GM18909 (cell line): ENCODE data around the gene EAPP.
"Not testable (repeated sequence)": the region's sequence is repeated elsewhere in the genome, so short reads cannot be mapped to it uniquely, and the experiment has no call there.

Source experiments
- ATAC-seq: cut with Tn5 transposase; IDR thresholded peaks from one replicate; pipeline ENCODE4 v1.9.1; 2021; ENCODE audit warnings: mild to moderate bottlenecking; ENCODE audit not compliant: unreplicated experiment, poor library complexity

EAPP gene, protein sequence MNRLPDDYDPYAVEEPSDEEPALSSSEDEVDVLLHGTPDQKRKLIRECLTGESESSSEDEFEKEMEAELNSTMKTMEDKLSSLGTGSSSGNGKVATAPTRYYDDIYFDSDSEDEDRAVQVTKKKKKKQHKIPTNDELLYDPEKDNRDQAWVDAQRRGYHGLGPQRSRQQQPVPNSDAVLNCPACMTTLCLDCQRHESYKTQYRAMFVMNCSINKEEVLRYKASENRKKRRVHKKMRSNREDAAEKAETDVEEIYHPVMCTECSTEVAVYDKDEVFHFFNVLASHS

DNA sequence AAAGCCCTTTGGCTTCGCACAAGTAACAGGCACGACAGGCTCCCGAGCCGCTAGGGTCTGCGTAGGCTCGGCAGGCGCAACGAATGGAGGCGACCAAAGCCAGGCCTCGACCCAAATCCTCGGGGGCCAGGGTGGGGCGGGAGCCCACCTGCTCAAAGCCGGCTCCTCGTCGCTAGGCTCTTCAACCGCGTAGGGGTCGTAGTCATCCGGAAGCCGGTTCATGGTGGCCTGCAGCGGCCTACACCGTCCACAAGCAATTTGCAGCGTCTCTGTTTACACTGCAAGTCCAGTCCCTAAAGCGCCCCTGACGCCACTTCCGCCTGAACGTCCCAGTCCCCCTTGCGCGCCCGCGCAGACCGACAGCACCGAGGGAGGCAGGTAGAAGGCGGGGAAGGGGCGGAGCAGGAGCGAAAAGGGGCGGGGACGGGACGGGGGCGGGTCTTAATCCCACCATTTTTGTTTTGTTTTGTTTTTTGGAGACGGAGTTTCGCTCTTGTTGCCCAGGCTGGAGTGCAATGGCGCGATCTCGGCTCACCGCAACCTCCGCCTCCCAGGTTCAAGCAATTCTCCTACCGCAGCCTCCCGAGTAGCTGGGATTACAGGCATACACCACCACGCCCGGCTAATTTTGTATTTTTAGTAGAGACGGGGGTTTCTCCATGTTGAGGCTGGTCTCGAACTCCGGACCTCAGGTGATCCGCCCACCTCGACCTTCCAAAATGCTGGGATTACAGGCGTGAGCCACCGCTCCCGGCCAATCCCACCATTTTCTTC is at the start of gene EAPP:
Gene EAPP, minus strand, starts transcription at position 295 of the 774 bp plus-strand sequence. Its CDS starts 73 bp downstream, at position 222.
- peak; percentile 100 for ATAC-seq

DNA sequence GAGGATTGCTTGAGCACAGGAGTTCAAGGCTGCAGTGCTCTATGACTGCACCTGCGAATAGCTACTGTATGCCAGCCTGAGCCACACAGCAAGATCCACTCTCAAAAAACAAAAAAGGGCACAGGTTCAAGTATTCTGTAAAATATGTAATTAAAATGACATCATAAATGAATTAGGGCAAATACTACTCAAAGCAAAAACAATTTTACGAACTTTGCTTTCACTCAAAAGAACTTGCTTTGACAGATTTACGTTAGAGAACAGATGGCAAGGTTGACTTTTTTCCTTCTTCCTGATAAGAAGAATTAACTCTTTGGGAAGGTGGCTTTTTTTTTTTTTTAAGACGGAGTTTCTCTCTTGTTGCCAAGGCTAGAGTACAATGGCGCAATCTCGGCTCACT is 44.0 kb upstream of the EAPP start:
- no peak for ATAC-seq

DNA sequence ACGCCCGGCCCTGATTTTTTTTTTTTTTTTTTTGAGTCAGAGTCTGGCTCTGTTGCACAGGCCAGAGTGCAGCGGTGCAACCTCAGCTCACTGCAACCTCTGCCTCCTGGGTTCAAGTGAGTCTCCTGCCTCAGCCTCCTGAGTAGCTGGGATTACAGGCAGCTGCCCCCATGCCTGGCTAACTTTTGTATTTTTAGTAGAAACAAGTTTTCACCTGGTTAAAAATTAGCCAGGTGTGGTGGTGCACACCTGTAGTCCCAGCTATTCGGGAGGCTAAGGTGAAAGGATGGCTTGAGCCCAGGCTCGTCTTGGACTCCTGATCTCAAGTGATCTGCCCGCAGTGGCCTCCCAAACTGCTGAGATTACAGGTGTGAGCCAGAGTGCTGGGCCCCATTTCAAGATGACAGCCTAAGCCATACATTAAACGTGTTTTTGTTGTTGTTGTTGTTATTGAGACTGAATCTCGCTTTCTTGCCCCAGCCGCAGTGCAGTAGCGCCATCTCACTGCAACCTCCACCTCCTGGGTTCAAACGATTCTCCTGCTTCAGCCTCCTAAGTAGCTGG is 42.7 kb upstream of the EAPP start:
- ATAC-seq: no peak

DNA sequence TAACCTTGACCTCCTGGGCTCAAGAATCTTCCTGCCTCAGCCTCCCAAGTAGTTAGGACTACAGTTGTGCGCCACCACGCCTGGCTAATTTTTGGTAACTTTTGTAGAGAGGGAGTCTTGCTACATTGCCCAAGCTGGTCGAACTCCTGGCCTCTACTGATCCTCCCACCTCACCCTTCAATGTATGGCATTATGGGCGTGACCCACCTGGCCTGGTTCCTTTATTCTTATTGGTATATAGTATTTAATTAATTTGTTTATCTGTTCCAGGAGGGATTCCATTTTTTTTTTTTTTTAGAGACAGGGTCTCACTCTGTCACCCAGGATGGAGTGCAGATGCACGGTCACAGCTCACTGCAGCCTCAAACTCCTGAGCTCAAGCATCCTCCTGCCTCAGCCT is 40.9 kb upstream of the EAPP start:
- no peak for ATAC-seq

DNA sequence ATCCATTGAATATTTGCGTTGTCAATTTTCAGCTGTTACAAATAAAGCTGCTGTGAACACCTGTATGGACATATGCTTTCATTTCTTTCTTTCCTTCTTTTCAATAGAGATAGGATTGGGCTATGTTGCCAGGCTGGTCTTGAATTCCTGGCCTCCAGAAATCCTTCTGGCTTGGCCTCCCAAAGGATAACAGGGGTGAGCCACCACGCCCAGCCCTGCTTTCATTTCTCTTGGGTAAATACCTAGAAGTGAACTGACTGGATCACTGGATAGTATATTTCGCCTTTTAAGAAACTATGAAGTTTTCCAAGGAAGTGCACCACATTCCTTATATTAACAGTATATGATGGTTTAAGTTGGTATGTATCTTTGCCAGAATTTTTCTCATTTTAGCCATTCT is 32.3 kb upstream of the EAPP start:
- ATAC-seq: no peak

DNA sequence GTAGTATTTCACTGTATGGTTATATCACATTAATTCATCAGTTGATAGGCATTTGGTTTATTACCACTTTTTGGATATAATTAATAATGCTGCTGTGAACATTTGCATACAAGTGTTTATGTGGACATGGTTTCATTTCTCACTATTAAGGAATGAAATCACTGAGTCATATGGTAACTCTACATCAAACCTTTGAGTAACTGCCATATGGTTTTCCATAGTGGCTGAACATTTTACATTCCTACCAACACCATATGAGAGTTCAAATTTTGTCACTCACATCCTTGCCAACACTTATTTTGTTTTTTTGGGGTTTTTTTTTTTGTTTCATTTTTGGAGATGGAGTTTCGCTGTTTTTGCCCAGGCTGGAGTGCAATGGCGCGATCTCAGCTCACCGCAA is 30.2 kb upstream of the EAPP start:
- no peak for ATAC-seq

DNA sequence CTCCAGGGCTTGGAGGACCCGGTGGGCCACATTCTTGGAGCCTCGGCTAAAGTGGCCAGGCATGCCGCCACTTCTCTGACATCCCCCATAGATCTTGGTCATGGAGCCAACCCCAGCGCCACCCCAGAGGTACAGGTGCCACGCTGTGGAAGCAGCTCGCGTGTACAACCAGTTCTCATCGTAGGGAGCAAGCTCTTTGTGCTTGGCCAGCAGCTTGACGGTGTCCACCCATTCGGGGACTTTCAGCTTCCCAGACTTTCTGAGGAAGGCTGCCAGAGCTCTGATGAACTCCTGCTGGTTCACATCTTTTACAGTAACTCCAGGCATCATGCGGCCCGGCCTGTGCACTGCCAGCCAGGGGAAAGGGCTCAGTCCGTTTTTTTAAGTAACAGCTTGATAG is 29.3 kb upstream of the EAPP start:
- ATAC-seq: no peak

DNA sequence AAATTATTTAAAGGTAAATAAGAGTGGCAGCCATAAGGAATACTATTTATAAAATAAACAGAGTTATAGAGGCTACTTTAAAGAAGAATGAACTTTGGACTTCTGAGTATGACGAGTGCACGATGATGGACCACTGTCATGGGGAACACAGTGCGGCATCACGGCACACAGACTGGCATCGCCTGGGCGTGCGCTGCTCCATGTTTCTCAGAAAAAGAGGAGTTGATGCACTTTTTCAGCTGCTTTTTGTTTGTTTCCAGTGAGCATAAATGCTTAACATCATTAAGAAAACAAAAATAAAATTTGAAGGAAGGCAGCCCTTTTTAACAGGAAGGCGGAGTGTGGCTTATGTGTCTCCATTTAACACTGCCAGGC is 23.3 kb upstream of the EAPP start:
- no peak for ATAC-seq

DNA sequence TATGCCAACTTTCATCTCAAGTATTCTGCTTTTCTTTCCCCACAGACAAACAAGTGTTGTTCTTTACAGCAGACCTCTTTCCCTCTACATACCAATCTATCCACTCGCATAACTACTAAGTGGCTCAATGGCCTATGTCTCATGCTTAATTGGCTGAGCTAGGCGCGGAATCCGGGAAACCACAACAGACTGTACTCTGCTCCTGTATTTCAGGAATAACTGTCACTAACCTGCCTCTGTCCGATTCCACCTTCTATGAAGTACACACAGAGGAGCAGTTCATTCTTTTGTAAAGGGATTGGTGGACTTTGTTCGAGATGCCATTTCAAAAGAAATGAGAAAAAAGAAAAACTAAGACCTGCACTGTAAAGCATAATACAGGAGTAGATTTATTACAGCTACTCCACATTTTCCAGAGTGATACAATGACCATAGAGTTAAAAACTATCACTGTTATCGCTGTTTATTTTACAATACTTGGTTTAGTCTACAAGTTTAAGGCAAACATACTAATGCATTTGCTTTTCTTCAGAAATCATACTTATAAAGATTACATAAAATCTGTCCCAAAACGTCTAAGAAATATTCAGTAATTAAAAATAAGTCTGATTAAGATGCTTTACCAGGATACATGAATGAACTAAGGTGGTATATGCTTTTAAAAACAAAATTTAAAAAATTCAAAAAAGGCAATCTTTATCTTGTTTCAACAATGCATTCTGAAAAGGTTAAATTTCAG is 22.7 kb upstream of the EAPP start:
- ATAC-seq: not testable (repeated sequence)

DNA sequence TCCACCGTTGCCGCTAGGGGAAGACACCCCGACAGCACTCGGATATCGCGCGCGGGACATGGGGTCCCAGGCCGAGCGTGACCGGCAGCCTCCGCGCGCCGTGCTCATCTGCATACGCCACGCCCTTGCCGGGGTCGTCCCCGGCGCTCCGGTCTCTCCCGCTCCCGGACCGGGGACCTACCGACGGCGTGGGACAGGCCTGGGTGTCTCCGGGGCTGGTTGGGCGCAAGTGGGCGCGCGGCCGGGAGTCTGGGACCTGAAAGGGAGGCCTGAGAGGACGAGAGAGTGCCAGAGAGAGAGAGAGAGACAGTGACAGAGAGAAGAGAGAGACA is 17.0 kb upstream of the EAPP start:
- ATAC-seq: peak; percentile 63

DNA sequence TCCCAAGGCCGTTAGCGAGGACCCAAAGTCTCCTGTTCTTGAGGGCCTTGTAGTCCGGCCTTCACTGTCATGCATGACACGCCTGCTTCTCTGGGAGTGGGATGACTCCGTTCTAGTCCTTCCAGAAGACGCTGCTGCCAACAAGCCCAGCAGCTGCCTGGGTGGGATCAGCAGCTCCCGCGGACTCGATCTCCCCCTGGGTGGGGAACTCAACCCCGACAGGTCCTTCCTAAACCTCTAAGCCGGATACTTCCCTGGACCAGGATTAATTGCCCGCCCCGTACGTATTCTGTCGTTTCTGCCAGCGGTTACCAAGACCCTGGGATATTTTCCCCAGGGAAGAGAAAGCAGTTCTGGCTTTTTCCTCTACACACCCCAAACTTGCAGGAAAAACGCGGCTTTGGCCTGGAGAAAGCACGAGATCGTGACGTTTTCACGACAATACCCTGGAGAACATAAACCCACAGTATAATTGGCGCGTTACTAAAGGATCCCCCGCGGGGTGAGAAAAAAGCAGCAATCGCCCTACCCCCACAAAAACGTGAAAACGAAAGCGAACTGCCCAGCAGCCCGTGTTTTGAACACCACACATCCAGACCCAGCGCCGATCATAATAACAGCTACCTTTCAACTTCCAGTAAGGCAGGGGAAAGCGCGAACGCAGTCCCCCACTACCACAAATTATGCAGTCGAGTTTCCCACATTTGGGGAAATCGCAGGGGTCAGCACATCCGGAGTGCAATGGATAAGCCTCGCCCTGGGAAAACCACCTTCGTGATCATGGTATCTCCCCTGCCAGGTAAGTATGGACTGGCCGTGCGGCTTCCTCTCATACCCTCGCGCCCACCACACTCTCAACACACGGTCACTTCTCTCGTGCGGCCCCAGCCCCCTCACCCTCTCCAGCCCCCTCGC is 16.3 kb upstream of the EAPP start:
- peak; percentile 75 for ATAC-seq

DNA sequence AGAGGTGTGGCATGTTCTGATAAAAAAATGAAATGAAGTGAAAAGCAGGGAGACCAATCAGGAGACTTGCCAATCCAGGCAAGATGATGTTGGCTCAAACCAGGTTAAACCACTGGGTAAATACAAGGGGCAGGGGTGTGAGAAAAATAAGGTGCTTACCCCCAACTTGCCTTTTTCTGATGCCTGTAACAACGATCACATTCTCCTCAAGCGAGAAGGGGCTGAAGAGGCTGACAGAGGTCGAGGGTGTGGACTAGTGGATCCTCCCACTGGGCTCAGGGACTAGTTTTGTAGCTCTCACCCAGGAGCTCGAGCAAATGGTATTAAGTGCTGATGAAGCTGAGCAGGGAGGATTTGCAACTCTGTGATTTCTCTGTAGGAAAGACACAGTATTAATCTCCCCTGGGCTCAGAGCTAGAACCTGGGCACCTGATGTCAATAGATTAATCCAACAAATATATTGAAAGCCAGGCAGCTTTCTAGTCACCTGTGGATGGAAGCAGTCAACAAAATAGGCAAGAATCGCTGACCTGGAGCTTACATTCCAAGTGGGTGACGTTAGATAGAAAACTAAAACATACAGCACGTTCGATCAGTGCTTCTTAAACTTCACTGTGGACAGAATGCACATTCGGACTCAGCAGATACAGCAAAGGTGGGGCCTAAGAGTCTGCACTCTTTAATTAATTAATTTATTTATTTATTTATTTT is 15.2 kb upstream of the EAPP start:
- ATAC-seq: no peak

DNA sequence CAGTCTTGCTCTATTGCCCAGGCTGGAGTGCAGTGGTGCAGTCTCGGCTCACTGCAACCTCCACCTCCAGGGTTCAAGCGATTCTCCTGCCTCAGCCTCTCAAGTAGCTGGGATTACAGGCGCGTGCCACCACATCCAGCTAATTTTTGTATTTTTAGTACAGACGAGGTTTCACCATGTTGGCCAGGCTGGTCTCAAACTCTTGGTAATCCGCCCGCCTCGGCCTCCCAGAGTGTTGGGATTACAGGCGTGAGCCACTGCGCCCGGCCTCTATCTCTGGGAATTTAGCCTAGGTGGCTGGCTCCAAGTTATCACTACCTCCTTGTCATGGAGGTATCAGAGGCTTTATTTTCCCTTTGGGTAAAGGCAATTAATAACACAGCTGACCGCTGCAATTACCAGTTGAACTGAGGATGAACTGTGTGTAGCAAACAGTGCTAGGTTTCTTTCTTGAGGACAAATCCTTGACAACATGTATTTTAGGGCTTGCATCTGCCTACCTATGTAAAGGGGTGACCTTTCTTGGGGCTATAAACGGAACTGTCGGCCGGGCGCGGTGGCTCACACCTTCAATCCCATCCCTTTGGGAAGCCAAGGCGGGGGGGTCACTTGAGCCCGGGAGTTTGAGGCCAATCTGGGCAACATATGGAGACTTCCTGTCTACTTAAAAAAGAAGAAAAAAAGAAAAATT is 9.9 kb upstream of the EAPP start:
- not testable (repeated sequence) for ATAC-seq

DNA sequence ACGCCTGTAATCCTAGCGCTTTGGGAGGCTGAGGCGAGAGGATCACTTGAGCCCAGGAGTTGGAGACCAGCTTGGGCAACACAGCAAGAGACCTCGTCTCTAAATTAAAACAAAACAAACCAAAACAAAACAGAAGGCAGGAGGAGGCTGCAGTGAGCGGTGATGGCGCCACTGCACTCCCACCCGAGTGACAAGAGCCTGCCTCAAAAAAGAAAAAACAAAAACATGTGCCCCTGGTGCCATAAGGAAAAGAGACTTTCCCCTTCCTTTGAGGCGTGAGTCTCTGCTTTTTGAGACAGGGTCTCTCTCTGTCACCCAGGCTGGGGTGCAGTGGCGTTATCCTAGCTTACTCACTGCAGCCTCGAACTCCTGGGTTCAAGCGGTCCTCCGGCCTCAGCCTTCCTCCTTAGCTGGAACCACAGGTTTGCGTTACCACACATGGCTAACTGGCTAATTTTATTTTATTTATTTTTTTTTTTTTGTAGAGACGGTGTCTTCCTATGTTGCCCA is 9.0 kb upstream of the EAPP start:
- no peak for ATAC-seq

DNA sequence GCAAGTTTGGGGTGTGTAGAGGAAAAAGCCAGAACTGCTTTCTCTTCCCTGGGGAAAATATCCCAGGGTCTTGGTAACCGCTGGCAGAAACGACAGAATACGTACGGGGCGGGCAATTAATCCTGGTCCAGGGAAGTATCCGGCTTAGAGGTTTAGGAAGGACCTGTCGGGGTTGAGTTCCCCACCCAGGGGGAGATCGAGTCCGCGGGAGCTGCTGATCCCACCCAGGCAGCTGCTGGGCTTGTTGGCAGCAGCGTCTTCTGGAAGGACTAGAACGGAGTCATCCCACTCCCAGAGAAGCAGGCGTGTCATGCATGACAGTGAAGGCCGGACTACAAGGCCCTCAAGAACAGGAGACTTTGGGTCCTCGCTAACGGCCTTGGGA is 7.6 kb upstream of the EAPP start:
- ATAC-seq: peak; percentile 46

DNA sequence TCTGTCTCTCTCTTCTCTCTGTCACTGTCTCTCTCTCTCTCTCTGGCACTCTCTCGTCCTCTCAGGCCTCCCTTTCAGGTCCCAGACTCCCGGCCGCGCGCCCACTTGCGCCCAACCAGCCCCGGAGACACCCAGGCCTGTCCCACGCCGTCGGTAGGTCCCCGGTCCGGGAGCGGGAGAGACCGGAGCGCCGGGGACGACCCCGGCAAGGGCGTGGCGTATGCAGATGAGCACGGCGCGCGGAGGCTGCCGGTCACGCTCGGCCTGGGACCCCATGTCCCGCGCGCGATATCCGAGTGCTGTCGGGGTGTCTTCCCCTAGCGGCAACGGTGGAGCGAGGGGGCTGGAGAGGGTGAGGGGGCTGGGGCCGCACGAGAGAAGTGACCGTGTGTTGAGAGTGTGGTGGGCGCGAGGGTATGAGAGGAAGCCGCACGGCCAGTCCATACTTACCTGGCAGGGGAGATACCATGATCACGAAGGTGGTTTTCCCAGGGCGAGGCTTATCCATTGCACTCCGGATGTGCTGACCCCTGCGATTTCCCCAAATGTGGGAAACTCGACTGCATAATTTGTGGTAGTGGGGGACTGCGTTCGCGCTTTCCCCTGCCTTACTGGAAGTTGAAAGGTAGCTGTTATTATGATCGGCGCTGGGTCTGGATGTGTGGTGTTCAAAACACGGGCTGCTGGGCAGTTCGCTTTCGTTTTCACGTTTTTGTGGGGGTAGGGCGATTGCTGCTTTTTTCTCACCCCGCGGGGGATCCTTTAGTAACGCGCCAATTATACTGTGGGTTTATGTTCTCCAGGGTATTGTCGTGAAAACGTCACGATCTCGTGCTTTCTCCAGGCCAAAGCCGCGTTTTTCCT is 7.0 kb upstream of the EAPP start:
- peak; percentile 78 for ATAC-seq

DNA sequence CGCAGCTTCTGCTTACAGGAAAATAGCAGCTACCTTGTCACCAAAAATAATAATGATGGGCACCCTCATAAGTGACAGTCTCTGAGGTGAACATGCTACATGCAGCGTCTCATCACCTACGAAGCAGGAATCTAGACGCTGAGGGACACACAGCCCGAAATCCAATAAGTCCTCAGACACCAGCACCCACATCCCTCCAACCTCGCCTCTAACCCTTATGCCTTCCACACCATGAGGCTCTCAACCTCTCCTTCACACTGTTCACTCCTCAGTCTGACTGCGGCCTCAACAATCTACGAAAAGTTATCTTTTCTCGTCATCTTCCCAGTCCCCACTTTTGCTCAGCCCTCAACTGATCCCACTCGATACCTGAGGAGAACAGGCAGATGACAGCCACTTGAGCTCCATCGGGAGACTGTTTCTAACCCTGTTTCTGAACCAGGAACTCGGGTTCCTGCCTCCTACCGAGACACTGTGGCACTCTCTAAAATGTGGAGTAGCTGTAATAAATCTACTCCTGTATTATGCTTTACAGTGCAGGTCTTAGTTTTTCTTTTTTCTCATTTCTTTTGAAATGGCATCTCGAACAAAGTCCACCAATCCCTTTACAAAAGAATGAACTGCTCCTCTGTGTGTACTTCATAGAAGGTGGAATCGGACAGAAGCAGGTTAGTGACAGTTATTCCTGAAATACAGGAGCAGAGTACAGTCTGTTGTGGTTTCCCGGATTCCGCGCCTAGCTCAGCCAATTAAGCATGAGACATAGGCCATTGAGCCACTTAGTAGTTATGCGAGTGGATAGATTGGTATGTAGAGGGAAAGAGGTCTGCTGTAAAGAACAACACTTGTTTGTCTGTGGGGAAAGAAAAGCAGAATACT is 919 bp upstream of the EAPP start:
- ATAC-seq: not testable (repeated sequence)
